ENCODE data around the gene GAN.
A peak's percentile ranks its signal among the peaks of the same experiment; 100 is the strongest.

GAN gene

GRCh38 chr16:81314603-81315270 is at the start of gene GAN:
Gene GAN, plus strand, starts transcription at chr16:81314962. Its CDS starts 152 bp downstream, at chr16:81315114.
- TF ChIP-seq CTCF (IDR thresholded peaks at IDR 0.05; ENCODE audit: control insufficient read depth, insufficient read depth, low read depth, low read length, missing control alignments): no peak
- DNase-seq (ENCODE audit: low read depth): peak; percentile 78
- peak within 1 kb of the TSS; percentile 73 for H3K4me3 ChIP-seq (ENCODE audit: control insufficient read depth, low read depth, low read length)

- DNase-seq (ENCODE audit: low read depth): no peak
- no peak for TF ChIP-seq CTCF (IDR thresholded peaks at IDR 0.05; ENCODE audit: control insufficient read depth, insufficient read depth, low read depth, low read length, missing control alignments)
- no peak overlapping the region for H3K4me3 ChIP-seq (ENCODE audit: control insufficient read depth, low read depth, low read length)
These were observed 49.7 kb upstream of the GAN start for GRCh38 chr16:81265052-81265451.

GRCh38 chr16:81265658-81266451 is 48.9 kb upstream of the GAN start:
- DNase-seq (ENCODE audit: low read depth): no peak
- TF ChIP-seq CTCF (IDR thresholded peaks at IDR 0.05; ENCODE audit: control insufficient read depth, insufficient read depth, low read depth, low read length, missing control alignments): no peak
- H3K4me3 ChIP-seq (ENCODE audit: control insufficient read depth, low read depth, low read length): no peak overlapping the region

- H3K4me3 ChIP-seq (ENCODE audit: control insufficient read depth, low read depth, low read length): no peak overlapping the region
- DNase-seq (ENCODE audit: low read depth): no peak
These were observed 48.1 kb upstream of the GAN start for GRCh38 chr16:81266680-81267095.

GRCh38 chr16:81268509-81268908 is 46.3 kb upstream of the GAN start:
- H3K4me3 ChIP-seq (ENCODE audit: control insufficient read depth, low read depth, low read length): no peak overlapping the region
- DNase-seq (ENCODE audit: low read depth): no peak
- no peak for TF ChIP-seq CTCF (IDR thresholded peaks at IDR 0.05; ENCODE audit: control insufficient read depth, insufficient read depth, low read depth, low read length, missing control alignments)

More at GRCh38 chr16:81266680-81267095, 48.1 kb upstream of the GAN start:
- no peak for TF ChIP-seq CTCF (IDR thresholded peaks at IDR 0.05; ENCODE audit: control insufficient read depth, insufficient read depth, low read depth, low read length, missing control alignments)

GRCh38 chr16:81273223-81273950 is 41.4 kb upstream of the GAN start:
- no peak overlapping the region for H3K4me3 ChIP-seq (ENCODE audit: control insufficient read depth, low read depth, low read length)

More at GRCh38 chr16:81273223-81273950, 41.4 kb upstream of the GAN start:
- DNase-seq (ENCODE audit: low read depth): no peak
- no peak for TF ChIP-seq CTCF (IDR thresholded peaks at IDR 0.05; ENCODE audit: control insufficient read depth, insufficient read depth, low read depth, low read length, missing control alignments)

All from AG09309 (cell line).